Transverse colon (tissue), 4 donors: ENCODE measurements around the gene GIPR.

ENCODE experiments used
- POLR2AphosphoS5 ChIP-seq, 3 donors: sonication (generic); formaldehyde crosslinking; IDR thresholded peaks; one replicate each; pipeline ENCODE4 v1.6.1; 2016; ENCODE audit warnings: antibody characterized with exemption in 3 of 3
- TF ChIP-seq, protein P1 (sequence below), 5 experiments: fragments of 200-600 bp in 3 of 5; fragments of 450-650 bp in 2 of 5; sonication (generic) in 3 of 5; IDR thresholded peaks; 1 replicate in 2 of 5; 2 replicates in 3 of 5; pipeline ENCODE4 v1.5.1; 2016 to 2017; ENCODE audit warnings: antibody characterized with exemption in 5 of 5, inconsistent platforms in 3 of 5, mild to moderate bottlenecking in 2 of 5, moderate library complexity in 1 of 5

GRCh38 chr19:45636902-45637301 lies 31.1 kb upstream of the GIPR start:
- TF ChIP-seq, protein P1, sequence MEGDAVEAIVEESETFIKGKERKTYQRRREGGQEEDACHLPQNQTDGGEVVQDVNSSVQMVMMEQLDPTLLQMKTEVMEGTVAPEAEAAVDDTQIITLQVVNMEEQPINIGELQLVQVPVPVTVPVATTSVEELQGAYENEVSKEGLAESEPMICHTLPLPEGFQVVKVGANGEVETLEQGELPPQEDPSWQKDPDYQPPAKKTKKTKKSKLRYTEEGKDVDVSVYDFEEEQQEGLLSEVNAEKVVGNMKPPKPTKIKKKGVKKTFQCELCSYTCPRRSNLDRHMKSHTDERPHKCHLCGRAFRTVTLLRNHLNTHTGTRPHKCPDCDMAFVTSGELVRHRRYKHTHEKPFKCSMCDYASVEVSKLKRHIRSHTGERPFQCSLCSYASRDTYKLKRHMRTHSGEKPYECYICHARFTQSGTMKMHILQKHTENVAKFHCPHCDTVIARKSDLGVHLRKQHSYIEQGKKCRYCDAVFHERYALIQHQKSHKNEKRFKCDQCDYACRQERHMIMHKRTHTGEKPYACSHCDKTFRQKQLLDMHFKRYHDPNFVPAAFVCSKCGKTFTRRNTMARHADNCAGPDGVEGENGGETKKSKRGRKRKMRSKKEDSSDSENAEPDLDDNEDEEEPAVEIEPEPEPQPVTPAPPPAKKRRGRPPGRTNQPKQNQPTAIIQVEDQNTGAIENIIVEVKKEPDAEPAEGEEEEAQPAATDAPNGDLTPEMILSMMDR (IDR thresholded peaks at IDR 0.05) = no peak
- TF ChIP-seq POLR2AphosphoS5 (IDR thresholded peaks at IDR 0.05) = no peak
